Superior temporal gyrus (tissue), 1 donor: ENCODE data around the gene TLCD5.

Experiments used
- DNase-seq: peaks from one replicate; pipeline ENCODE4 v3.0.0-alpha.2; 2016; ENCODE audit errors: extremely low spot score

Gene TLCD5

DNA sequence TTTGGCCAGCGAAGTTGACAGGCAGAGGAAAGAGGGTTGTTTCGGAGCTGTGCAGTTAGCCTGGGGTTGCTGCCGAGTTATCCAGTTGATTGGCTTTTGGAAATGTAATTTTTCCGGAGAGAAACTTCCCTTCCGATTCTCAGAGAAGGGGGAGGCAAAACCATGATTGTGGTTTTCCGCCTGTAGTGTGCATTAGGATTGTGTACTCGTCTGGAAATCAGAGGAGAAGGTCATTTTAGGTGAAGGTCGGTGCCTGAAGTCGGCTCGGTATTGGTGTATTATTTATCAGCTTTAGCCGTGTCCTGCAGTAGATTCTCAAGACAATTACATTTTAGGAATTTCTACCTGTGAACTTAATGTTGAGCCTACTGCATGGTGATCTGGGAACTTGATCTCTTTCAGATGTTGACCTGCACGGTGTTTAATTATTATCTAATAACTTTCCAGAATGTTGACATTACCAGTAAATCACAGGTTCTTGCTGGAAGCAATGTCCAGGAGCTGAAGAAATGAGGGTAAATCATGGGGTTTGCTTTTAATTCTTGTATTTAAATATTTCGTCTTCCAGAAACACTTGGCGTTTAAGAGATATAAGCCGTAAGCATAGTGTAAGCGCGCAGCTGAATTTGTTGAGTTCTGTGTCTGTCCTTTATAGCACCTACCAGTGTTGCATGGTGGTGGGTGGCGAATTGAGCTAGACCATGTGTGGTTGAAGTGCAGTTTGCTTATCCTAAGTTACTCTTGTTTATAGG lies 12.4 kb downstream of the TLCD5 start:
- peak; percentile 55 for DNase-seq

DNA sequence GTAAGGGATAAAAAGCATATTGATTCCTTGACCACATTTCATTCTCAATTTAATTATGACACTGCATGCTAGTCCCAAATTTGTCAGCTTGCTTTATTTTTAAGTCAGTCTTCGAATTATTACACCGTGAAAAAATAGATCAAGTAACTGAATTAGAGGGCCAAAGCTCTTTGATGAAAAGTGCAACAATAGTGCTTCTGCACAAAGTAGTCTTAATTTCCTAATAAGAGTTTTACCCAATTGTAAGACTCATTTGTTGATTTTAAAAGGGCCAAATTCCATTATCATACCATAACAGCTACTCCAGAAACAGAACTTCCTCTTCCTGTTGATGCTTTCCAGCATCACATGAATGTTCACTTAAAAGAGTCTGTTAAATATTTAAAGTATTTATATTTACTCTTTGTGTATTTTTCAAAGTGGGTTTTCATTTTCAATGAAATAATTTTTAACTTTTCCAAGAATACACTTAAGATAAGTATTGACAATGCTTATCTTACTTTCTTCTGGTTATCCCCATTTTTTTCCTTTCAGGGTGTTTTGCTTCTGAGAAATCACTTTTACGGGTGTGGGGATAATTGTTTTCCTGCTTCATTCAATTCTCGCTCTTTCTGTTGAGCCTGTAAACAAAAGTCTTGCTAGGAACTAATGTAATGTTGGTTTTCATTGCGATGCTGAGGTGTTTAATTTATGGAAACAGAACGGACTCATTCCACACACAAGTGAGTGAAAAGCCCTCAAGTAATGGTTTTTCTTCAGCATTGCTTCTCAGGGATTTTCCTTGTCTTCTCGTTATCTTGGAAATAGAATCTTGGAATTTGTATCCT lies 13.2 kb downstream of the TLCD5 start:
- DNase-seq: no peak

DNA sequence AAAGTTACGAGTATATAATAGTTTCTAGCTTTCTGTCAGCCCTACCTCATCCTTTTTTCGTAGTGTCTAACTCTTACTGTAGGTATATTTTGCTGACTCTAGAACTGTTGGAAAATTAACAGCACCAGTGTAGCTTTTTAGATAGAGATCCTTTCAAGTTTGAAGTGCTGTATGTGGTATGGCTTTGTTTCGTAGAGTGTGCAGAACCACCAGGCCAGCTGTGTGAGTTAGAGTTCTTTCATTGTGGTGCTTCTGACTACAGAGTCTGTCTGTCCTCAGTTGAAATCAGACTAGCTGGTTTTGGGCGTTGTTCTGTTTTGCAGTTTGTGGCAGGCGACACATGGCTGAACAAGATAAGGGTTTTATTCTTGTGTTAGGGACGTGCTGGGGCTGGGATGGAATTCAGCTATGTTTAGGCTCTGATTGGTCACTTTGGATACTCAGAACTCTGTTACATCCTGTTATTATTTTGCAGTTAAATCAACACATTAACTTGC lies 14.3 kb downstream of the TLCD5 start:
- DNase-seq: peak; percentile 85

DNA sequence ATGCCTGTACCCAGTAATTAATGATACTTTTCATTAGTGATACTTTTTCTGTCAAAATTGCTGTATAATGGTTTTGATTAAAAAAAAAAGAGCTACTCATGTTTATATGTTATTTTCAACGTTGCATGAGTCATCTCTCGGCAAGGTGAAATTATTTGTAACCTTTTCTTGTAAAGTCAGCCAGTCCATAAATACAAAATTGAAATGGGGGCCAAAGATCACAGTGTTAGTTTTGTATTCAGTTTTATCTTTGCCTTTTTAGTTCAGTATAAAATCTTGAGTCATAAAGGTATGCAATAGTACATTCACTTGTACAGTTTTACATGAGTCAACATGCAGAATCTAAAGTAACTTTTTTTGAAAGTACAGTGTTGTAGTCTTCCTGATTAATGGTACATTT lies 15.4 kb downstream of the TLCD5 start:
- DNase-seq: no peak

DNA sequence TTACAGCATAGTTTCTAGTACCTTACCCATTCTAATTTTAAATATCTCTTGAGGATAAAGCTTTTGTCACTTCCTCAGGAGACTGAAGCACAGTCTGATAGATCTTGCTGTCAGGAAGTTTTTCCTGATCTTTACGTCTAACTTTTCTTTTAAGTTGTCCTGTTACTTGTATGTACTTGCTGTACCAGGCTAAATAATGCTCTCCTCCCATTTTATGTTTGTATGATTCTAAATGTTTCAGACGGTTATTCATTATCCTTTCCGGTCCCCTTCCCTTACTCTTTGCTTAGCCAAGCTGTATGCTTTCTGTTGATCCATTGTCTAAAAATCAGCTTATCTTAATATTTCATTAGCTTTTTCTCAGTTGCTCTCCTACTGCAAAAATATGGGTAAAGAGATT lies 17.1 kb downstream of the TLCD5 start:
- DNase-seq: no peak

DNA sequence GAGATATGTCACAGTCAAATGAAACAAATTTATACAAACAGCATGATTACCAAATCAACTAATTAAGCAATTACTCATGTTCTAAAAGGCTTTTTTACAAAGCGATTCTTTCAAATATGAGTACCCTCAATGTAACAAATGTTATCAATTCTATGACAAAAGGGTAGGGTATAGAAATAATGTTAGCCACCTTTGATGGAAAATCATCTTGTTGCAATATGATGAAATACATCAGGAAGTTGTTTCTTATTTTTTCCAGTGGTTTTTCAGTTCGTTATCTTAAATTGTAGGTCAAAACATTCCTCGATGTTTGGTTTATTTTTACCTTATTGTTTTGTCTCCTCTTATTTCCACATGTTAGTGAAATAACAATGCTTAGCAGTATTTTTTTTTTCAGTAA lies 17.6 kb downstream of the TLCD5 start:
- no peak for DNase-seq

DNA sequence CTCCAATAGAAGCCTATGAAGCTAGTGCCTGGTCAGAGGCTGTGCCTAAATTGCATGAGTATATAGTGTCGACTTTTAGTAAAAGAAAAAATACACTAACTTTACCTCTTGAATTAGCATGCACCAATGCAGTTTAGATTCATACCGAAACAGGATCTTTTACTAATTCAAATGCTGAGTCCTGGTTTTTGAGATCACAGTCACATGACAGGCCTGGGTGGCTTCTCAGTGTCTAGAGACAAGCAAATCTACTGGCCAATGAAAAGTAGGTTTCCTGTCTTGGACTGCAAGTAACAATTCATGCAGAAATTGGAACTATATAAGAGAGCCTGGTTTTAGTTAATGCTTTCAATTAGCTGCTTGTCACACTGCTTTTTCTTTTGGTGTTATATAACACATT lies 18.3 kb downstream of the TLCD5 start:
- peak; percentile 65 for DNase-seq

DNA sequence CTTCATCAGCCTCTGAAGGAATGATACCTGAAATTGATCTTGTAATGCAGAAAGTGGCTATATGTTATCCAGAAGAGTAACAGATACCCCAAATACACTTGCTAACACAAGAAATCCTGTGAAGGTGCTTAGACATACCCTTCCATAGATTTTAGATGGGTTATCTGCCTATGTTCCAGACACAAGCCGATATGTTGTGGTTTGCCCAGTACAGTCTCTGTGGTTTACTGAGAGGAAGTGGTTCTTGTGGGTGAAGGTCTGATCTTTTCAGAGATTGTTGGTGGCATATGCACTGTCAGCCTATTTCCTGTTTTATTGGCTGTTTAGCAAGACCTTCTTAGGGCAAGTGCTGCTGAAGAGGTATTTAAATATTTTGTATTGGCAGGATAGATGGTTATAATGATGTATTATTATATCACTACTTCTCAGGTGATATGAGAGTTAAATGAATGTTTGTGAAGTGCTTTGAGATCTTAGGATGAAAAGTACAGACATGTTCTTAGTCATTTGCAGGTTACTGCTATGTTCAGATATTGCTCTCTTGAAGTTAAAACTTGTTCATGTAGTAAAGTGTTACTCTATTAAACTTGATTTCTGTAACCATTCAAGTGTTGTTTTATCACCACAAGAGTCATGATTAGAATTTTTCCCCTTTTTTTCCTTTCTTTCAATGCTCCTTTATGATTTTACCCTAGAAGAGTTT lies 19.4 kb downstream of the TLCD5 start:
- DNase-seq: no peak

DNA sequence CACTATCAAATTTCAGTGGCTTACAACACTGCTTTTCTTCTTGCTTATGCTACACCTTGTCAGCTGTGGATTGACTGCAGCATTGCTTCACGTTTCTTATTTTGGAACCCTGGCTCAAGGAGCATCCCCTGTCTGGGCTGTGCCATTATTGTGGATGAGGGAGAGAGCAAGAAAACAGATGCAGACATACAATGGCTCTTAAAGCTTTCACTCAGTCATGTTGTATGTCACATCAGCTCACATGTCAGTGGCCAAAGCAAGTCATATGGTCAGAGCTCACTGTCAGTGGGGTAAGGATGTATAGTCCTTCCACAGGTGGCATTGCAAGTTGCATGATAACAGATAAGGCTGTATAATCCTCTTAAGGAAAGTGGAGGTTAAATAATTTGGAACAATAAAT lies 21.1 kb downstream of the TLCD5 start:
- DNase-seq: no peak

DNA sequence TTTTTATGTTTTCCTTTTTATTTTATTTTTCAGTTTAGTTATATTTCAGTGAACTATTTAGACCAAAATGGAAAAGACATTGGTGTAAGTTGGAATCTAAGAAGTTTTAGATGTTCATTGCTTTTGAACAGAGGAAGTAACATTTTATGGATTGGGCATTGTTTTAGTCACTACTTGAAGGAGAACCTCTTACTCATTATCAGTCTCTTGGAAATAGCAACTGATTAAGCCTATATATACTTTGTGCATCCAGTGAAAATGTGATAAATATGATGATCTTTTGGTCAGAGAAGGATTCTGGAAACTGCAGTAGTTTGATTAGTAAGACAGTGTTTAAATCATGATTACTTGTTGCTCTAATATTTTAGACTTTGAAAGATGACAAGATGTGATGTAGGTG lies 25.5 kb downstream of the TLCD5 start:
- no peak for DNase-seq

DNA sequence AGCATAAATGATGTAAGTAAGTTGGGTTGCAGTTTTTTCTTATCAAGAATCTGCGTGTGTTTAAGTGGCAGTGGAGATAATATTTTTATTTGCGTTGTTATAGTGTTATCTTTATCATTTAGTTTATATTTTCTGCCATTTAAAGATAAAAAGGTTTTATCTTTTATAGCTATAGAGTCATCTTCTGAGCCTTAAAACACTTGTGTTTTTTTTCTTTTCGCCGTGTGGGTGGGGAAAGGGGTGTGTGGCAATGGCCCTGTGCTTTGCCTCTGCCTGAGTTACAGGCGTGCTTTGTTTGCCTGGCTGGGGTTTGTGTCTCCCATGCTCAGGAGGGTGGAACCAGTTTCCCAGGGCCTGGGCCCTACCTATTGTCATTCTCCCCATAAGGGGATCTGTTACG lies 27.3 kb downstream of the TLCD5 start:
- no peak for DNase-seq

DNA sequence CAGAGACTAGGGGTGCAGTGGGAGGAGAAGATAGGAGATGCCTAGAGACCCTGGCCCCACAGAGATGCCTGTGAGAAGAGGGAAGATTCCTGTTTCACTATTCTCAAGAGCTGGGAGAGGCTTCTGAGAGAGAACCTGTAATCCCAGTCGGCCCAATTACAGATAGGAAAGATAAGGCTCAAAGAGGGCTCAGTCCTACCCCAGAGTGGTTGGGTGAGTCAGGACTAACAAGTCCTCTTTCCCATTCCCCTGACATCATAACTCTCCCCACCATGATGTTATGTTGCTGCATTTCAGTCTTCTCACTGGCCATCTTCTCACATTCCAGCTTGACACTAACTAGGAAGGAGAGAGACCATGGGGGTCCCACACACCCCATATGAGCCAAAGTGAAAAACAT lies 29.0 kb downstream of the TLCD5 start:
- DNase-seq: no peak

DNA sequence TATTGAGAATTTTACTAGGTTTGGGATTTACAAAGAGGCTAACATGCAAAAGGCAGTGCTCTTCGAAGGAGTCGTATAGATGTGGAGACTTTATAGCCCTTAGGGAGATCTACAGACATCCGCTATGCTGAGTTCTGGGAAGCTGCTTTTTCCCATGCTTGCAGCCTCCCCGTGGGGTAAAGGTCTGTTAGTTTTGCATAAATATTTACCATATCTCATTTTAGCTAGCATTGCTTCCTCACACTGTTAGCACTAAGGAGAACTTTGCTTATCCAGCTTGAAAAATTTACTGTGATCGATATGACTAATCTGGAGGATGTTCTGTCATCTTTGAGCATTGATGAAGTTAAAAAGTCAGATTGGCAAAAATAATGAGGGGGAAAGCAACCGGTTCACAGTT lies 29.7 kb downstream of the TLCD5 start:
- DNase-seq: no peak

DNA sequence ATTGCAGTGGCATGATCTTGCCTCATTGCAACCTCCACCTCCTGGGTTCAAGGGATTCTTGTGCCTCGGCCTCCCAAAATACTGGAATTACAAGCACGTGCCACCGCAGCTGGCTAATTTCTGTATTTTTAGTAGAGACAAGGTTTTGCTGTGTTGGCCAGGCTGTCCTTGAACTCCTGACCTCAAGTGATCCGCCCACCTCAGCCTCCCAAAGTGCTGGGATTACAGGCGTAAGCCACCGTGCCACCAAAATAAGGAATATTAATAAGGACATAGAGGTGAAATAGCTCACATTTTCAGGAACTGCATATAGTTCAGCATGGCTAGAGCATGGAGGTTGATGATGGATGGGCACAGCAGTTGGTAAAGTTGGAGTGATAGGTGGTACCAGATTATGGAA lies 32.5 kb downstream of the TLCD5 start:
- no peak for DNase-seq

DNA sequence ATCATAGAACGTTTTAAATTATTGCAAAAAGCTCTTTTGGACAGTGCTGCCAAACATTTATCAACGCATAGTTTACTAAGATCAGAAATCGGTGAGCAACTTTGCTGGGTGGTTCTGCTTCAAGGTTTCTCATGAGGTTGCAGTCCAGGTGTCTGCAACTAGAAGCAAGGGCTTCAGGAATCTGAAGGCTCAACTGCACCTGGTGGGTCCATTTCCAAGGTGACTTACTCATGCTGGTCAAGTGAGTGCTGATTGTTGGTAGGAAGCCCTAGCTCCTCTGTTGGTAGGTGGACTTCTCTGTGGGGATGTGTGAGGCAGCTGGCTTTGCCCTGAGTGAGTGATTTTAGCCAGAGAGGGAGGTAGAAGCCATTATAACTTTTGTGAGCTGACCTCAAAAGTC lies 33.6 kb downstream of the TLCD5 start:
- no peak for DNase-seq

DNA sequence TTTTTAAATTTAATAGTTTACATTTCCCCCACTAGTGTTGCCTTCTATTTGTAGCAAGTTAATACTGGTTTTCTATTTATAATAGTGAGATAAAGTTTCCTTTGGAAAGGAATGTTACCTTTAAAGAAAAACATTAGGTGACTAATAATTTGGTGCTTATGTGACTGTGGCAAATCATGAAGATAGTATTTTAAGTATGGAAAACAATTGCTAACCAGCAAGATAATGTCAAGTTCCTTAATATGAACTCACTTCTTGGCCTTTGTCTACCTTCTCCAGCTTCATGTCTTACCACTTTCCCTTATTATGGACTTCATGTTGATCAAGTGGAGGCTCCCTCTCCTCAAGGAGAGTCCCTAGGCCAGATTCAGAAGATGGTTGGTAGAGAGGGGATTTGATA lies 38.3 kb downstream of the TLCD5 start:
- no peak for DNase-seq

DNA sequence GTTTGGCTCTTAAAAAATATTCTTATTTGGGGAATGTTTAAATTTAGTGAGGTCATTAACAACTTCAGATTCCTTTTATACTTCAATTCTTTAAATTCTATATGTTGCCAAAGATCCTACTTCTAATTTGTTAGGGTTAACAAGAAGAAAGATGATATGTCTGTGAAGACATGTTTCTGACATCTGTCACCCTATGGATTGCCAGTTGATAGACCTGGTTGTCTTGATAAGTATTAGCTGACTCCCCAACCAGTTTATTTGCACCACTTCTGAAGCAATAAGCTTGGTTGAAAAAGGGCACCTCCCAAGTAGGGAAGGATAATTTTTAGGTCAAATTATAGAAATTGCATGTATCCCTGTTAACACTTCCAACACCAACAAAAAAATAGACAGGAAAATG lies 40.4 kb downstream of the TLCD5 start:
- no peak for DNase-seq

DNA sequence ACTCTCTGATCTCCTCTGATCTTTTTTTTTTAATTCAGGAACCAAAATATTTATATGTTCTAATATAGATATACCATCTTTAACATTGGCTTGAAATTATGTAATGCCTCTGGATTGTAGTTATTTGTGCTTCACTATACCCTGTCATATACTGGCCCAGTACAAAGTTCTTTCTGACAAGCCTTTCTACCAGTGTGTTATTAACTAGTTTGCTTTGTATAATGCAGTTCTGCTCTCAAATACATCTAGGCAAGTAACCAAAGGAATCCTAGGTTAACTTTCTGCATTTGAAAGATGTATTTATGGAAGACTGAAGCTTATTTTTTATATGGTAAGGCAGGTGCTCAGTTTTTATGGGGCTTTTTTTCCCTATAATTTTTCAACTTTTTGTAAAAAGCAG lies 47.2 kb downstream of the TLCD5 start:
- DNase-seq: no peak

DNA sequence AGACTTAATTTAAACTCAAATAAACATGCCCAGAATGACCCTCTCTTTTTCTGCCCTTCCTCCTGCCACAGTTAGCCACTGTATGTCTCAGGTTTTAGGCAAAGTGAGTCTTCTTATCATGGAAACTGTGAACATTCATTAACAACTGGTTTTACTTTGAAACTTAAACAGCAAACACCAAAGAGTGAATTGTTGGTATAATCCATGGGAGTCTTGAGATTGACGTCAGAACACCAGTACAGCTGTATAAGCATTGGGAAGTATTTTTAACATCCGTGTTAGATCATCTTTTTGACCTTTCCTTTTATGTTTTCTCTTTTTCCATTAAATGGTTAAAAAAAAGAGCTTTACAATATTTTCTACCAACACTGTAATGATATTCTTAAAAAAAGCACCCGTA lies 50.0 kb downstream of the TLCD5 start:
- no peak for DNase-seq

DNA sequence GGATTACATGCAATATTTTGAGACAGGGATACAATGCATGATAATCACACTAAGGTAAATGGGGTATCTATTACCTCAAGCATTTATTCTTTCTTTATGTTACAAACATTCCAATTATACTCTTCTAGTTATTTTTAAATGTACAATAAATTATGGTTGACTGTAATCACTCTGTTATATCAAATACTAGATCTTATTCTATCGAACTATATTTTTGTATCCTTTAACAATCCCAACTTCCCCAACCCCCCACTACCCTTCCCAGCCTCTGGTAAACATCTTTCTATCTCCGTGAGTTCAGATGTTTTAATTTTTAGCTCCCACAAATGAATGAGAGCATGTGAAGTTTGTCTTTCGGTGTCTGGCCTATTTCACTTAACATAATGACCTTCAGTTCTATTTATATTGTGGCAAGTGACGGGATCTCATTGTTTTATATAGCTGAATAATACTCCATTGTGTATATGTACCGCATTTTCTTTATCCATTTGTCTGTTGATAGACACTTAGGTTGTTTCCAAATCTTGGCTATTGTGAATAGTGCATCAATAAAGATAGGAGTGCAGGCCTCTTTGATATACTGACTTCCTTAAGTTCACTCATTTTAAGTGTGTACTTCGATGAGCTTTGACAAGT lies 51.6 kb downstream of the TLCD5 start:
- no peak for DNase-seq

DNA sequence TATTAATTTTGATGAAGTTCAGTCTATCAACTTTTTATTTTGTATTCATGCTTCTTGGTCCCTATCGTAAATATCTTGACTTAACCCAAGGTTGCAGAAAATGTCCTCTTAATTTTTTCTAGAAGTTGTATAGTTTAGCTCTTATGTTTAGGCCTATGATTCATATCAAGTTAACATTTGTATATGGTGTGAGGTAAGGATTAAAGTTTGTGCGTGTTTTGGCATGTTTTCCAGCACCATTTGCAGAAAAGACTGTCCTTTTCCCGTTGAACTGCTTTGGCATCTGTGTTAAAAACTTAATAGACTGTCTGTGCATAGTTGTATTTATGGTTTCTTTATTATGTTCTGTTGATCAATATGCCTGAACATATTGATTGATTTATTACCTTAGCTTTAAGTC lies 53.4 kb downstream of the TLCD5 start:
- no peak for DNase-seq

DNA sequence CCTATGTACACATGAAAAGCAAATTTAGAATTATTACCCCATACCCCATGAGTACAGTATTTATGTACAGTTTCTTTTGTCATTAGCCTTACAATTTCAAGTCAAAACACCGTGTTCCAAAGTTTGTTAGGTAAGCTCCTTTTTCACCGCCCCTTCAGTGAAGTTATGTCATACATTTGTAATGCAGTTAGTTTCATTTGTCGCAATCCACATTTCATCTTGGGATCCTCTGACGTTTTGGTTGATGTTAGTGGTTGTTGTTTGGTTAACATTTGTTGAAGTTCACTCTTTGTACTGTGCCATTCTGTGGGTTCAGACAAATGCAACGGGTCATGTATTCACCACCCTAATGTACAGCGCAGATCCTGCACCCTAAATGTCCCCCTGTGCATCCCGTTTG lies 56.3 kb downstream of the TLCD5 start:
- no peak for DNase-seq
